AG10803 (cell line): Measurements from ENCODE around the gene SELENON.

ENCODE experiments used
- DNase-seq: peaks from one replicate; pipeline ENCODE4 v3.0.0; 2010; ENCODE audit warnings: low read depth
- H3K4me3 ChIP-seq: 2 replicates; pipeline ENCODE4 v1.5.1; 2011; ENCODE audit warnings: mild to moderate bottlenecking, low read length, control low read depth
- TF ChIP-seq, protein P1 (sequence below): conservative IDR thresholded peaks from 2 replicates; pipeline ENCODE4 v1.5.1; 2011; ENCODE audit warnings: mild to moderate bottlenecking, low read length, control low read depth, inconsistent platforms

The SELENON gene

DNA sequence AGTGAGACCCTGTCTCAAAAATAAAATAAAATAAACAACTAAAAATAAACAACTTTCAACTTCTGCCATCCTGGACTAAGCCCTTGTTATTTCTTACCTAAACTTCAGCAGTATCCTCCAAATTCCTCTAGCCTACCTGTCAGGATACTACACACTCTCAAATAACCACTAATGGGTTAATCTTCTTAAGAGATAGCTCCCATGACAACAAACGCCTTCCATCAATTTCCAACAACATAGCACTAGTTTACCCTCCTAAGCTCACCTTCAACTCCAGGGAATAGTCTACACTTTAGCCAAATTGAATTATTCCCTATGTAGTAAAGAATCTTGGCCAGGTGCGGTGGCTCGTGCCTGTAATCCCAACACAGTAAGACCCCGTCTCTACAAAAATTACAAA is 47.9 kb downstream of the SELENON start:
- TF ChIP-seq, protein P1, sequence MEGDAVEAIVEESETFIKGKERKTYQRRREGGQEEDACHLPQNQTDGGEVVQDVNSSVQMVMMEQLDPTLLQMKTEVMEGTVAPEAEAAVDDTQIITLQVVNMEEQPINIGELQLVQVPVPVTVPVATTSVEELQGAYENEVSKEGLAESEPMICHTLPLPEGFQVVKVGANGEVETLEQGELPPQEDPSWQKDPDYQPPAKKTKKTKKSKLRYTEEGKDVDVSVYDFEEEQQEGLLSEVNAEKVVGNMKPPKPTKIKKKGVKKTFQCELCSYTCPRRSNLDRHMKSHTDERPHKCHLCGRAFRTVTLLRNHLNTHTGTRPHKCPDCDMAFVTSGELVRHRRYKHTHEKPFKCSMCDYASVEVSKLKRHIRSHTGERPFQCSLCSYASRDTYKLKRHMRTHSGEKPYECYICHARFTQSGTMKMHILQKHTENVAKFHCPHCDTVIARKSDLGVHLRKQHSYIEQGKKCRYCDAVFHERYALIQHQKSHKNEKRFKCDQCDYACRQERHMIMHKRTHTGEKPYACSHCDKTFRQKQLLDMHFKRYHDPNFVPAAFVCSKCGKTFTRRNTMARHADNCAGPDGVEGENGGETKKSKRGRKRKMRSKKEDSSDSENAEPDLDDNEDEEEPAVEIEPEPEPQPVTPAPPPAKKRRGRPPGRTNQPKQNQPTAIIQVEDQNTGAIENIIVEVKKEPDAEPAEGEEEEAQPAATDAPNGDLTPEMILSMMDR: no peak
- no peak for DNase-seq
- no peak overlapping the region for H3K4me3 ChIP-seq

DNA sequence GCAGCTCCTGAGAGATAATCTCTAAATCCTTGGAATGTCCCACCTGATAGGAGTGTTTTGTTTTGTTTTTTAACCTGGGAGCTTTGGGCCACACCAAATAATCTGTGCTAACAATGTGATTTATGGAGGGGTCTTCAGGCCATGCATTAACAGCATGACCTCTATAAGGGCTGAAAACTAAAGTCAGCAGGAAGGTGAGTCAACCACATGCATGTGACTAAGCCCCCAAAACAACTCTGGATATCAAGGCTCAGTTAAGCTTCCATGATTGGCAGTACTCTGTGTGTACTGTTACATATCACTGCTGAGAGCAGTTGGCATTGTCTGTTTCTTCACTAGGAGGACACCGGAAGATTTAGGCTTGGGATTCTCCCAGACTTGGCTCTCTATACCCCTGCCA is 48.5 kb downstream of the SELENON start:
- no peak for DNase-seq
- no peak overlapping the region for H3K4me3 ChIP-seq
- TF ChIP-seq, protein P1: no peak

DNA sequence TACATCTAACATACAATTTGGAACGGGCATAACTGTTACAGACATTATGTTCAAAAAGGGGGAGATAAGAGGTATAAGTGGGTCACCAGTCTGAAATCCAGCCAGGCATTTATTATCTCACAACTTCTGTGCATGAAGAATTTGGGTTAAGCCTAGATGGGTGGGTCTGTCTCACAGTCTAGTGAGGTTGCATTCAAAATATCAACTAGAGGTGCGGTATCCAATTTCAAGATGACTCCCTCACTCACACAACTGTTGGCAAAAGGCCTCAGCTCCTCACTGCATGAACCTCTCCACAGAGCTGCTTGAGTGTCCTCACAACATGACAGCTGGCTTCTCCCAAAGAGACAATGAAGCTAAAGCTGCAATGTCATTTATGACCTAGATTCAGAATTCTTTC is 54.6 kb downstream of the SELENON start:
- DNase-seq: no peak
- TF ChIP-seq, protein P1: no peak
- no peak overlapping the region for H3K4me3 ChIP-seq

- DNase-seq: no peak
- TF ChIP-seq, protein P1: no peak
Observed at GRCh38 chr1:25856856-25857255, 56.9 kb downstream of the SELENON start.

GRCh38 chr1:25858494-25858893 is 58.5 kb downstream of the SELENON start:
- no peak for DNase-seq
- TF ChIP-seq, protein P1: no peak
- H3K4me3 ChIP-seq: peak overlapping the region; percentile 78

More at GRCh38 chr1:25856856-25857255, 56.9 kb downstream of the SELENON start:
- no peak overlapping the region for H3K4me3 ChIP-seq

- TF ChIP-seq, protein P1: no peak
- H3K4me3 ChIP-seq: peak within 1 kb of the TSS; percentile 78
- peak; percentile 87 for DNase-seq
Observed at GRCh38 chr1:25858906-25859789, 59.2 kb downstream of the SELENON start, which contains the start of gene AUNIP. Gene AUNIP (minus strand): TSS chr1:25859457. CDS start chr1:25859357, 100 bp downstream.
